MM.1S (cell line): ENCODE measurements around the gene ABCC3.

Experiments
- DNase-seq: peaks from one replicate; pipeline ENCODE4 v3.0.0-alpha.2; 2015
- H2AFZ ChIP-seq: fragments of 300-600 bp; sonication (generic); 2 replicates; pipeline ENCODE4 v1.6.0; 2016; ENCODE audit warnings: antibody characterized with exemption, low read length
- H3F3A ChIP-seq: fragments of 300-600 bp; sonication (generic); 2 replicates; pipeline ENCODE4 v1.6.1; 2016; ENCODE audit warnings: mild to moderate bottlenecking, antibody characterized with exemption, low read length, moderate library complexity, mixed read lengths; ENCODE audit not compliant: insufficient read depth
- H3K27ac ChIP-seq: fragments of 300-600 bp; sonication (generic); 2 replicates; pipeline ENCODE4 v1.5.1; 2016; ENCODE audit warnings: mild to moderate bottlenecking, low read length
- H3K27me3 ChIP-seq: fragments of 300-600 bp; sonication (generic); replicated peaks from 2 replicates; pipeline ENCODE4 v1.6.0; 2016; ENCODE audit warnings: low read length; ENCODE audit not compliant: insufficient read depth
- H3K36me3 ChIP-seq: fragments of 300-600 bp; sonication (generic); replicated peaks from 2 replicates; pipeline ENCODE4 v1.6.1; 2016; ENCODE audit warnings: mild to moderate bottlenecking, low read length, mixed read lengths; ENCODE audit not compliant: insufficient read depth
- H3K4me1 ChIP-seq: fragments of 300-600 bp; sonication (generic); 2 replicates; pipeline ENCODE4 v1.6.1; 2016; ENCODE audit warnings: low read length, mixed read lengths
- H3K4me2 ChIP-seq: fragments of 300-600 bp; sonication (generic); 2 replicates; pipeline ENCODE4 v1.6.0; 2016; ENCODE audit warnings: low read depth, low read length
- H3K4me3 ChIP-seq: fragments of 300-600 bp; sonication (generic); 2 replicates; pipeline ENCODE4 v1.5.1; 2016; ENCODE audit warnings: low read length, mixed read lengths
- H3K79me2 ChIP-seq: fragments of 300-600 bp; sonication (generic); 2 replicates; pipeline ENCODE4 v1.6.1; 2016; ENCODE audit warnings: mixed run types, low read length, mixed read lengths
- H3K9ac ChIP-seq: fragments of 300-600 bp; sonication (generic); 2 replicates; pipeline ENCODE4 v1.6.1; 2016; ENCODE audit warnings: low read length, mixed read lengths
- H3K9me2 ChIP-seq: fragments of 300-600 bp; sonication (generic); replicated peaks from 2 replicates; pipeline ENCODE4 v1.6.1; 2016; ENCODE audit warnings: mild to moderate bottlenecking, low read length, mixed read lengths; ENCODE audit not compliant: insufficient read depth
- H3K9me3 ChIP-seq: fragments of 300-600 bp; sonication (generic); replicated peaks from 2 replicates; pipeline ENCODE4 v1.6.1; 2016; ENCODE audit warnings: mild to moderate bottlenecking, low read length, mixed read lengths; ENCODE audit not compliant: insufficient read depth
- H4K20me1 ChIP-seq: fragments of 300-600 bp; sonication (generic); 2 replicates; pipeline ENCODE4 v1.6.1; 2016; ENCODE audit warnings: mild to moderate bottlenecking, low read length, moderate library complexity, mixed read lengths; ENCODE audit not compliant: insufficient read depth
- EZH2 ChIP-seq: fragments of 300-600 bp; sonication (generic); optimal IDR thresholded peaks from 2 replicates; pipeline ENCODE3; 2017; ENCODE audit warnings: low read depth, mild to moderate bottlenecking, antibody characterized with exemption, low read length, mixed read lengths
- EZH2phosphoT487 ChIP-seq: fragments of 300-600 bp; sonication (generic); IDR thresholded peaks from 2 replicates; pipeline ENCODE4 v1.6.1; 2018; ENCODE audit warnings: antibody characterized with exemption, low read length
- TF ChIP-seq, protein P1 (sequence below): fragments of 300-600 bp; sonication (generic); IDR thresholded peaks from 2 replicates; pipeline ENCODE4 v1.5.1; 2016; ENCODE audit warnings: antibody characterized with exemption, low read length, mixed read lengths

ABCC3 gene

DNA sequence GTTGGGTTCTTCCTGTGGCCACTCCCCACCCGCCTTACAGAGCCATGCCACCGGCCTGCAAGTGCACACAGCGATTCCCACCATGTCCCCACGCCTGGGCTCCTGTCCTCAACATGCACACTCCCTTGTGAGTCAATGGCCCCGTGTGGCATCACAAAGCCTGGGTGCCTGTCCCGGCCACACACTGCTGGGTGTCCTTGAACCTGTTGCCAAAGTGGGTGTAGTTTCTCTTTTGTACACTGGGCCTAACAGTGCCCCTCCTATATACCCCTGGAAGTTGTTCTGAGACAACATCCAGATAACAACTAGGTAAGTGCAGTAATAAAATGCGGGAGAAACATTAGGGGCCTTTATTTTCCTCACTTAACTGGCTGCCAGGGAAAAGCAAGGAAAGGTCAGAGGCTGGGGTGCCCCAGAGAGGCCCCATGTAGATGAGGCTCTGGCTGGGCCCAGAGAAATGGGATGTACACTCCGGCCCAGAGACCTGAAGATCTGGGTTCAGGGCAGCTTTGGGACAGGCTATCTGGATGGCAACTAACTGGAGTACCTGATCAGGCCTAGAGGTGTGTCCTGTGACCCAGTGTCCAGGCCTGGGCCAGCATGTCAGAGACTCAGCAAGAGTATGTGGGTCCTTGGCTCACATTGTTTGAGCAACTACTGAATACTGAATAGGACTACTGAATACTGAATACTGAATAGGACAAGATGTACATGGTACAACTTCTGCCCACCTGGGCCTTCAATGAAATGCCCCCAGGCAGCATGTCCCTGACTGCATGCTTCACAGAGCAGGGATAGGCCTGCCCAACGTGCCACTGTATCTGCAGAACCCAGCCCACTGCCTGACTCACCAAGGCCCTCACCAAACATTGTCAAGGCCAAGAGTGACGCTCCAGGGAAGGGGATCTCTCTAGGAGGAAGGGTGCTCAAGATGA, 8.3 kb downstream of the ABCC3 start:
- H2AFZ ChIP-seq: no peak overlapping the region
- no peaks in the 10 kb centered on the region for H3K79me2 ChIP-seq
- H3K27ac ChIP-seq: no peak overlapping the region
- no peak overlapping the region for H3K9ac ChIP-seq
- no peaks in the 10 kb centered on the region for H3K4me1 ChIP-seq
- H3K4me3 ChIP-seq: no peak overlapping the region
- H3K27me3 ChIP-seq: no peaks in the 10 kb centered on the region
- H3K9me2 ChIP-seq: no peaks in the 10 kb centered on the region
- no peaks in the 10 kb centered on the region for H3K9me3 ChIP-seq
- no peaks in the 10 kb centered on the region for H4K20me1 ChIP-seq
- H3K4me2 ChIP-seq: no peak overlapping the region
- no peaks in the 10 kb centered on the region for H3K36me3 ChIP-seq
- DNase-seq: no peak
- no peaks in the 10 kb centered on the region for H3F3A ChIP-seq
- no peak for TF ChIP-seq EZH2phosphoT487
- TF ChIP-seq EZH2: no peak
- TF ChIP-seq, protein P1, sequence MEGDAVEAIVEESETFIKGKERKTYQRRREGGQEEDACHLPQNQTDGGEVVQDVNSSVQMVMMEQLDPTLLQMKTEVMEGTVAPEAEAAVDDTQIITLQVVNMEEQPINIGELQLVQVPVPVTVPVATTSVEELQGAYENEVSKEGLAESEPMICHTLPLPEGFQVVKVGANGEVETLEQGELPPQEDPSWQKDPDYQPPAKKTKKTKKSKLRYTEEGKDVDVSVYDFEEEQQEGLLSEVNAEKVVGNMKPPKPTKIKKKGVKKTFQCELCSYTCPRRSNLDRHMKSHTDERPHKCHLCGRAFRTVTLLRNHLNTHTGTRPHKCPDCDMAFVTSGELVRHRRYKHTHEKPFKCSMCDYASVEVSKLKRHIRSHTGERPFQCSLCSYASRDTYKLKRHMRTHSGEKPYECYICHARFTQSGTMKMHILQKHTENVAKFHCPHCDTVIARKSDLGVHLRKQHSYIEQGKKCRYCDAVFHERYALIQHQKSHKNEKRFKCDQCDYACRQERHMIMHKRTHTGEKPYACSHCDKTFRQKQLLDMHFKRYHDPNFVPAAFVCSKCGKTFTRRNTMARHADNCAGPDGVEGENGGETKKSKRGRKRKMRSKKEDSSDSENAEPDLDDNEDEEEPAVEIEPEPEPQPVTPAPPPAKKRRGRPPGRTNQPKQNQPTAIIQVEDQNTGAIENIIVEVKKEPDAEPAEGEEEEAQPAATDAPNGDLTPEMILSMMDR: no peak

- H3K4me3 ChIP-seq: no peak overlapping the region
- no peaks in the 10 kb centered on the region for H3K9me2 ChIP-seq
- no peak overlapping the region for H3K27ac ChIP-seq
- H3F3A ChIP-seq: no peaks in the 10 kb centered on the region
- no peaks in the 10 kb centered on the region for H4K20me1 ChIP-seq
- no peak for DNase-seq
- no peaks in the 10 kb centered on the region for H3K27me3 ChIP-seq
- H3K9me3 ChIP-seq: no peaks in the 10 kb centered on the region
- H3K4me1 ChIP-seq: no peaks in the 10 kb centered on the region
- no peak overlapping the region for H3K9ac ChIP-seq
- no peak overlapping the region for H2AFZ ChIP-seq
- H3K4me2 ChIP-seq: no peak overlapping the region
- no peaks in the 10 kb centered on the region for H3K79me2 ChIP-seq
- no peaks in the 10 kb centered on the region for H3K36me3 ChIP-seq
- TF ChIP-seq EZH2phosphoT487 (no peak), EZH2 (no peak)
- TF ChIP-seq, protein P1: no peak
Observed at GRCh38 chr17:50645748-50646682, 11.3 kb downstream of the ABCC3 start.

DNA sequence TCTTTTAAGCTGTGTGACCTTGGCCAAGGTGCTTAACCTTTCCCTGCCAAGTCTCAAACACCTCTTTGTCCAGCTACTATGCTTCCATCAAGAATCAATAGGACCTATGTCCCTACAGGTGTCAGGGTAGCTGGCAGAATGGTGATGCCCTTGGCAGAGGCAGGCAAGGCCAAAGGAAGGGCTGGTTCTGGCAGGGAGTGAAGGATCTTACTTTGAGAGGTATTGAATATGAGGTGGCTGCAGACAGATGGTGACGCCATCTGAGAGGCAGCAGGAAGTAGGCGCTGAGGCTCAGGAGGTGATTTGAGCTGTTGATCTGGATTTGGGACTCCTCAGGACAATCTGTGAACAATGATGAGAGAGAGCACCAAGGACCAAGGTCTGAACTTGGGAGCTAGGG, 12.5 kb downstream of the ABCC3 start:
- no peak overlapping the region for H3K4me3 ChIP-seq
- H3K36me3 ChIP-seq: no peaks in the 10 kb centered on the region
- H3K27me3 ChIP-seq: no peaks in the 10 kb centered on the region
- no peaks in the 10 kb centered on the region for H3K79me2 ChIP-seq
- no peak overlapping the region for H3K4me2 ChIP-seq
- DNase-seq: no peak
- H3K27ac ChIP-seq: no peak overlapping the region
- H3K9ac ChIP-seq: no peak overlapping the region
- no peaks in the 10 kb centered on the region for H4K20me1 ChIP-seq
- no peaks in the 10 kb centered on the region for H3F3A ChIP-seq
- no peak overlapping the region for H2AFZ ChIP-seq
- no peaks in the 10 kb centered on the region for H3K4me1 ChIP-seq
- TF ChIP-seq EZH2phosphoT487: no peak
- TF ChIP-seq EZH2: no peak
- TF ChIP-seq, protein P1: no peak
- no peaks in the 10 kb centered on the region for H3K9me3 ChIP-seq
- H3K9me2 ChIP-seq: no peaks in the 10 kb centered on the region
